NCI-H524 (cell line): Measurements from ENCODE around the gene MRPS12.
"Not testable (repeated sequence)": the region's sequence is repeated elsewhere in the genome, so short reads cannot be mapped to it uniquely, and the experiment has no call there.

Experiments
- DNase-seq, 2 experiments: peaks; one replicate each; lab custom pipeline; 2025; lab: John Stamatoyannopoulos, UW

MRPS12 gene

GRCh38 chr19:38930776-38931520 lies at the start of gene MRPS12:
MRPS12 (plus strand) TSS chr19:38930944; CDS start chr19:38931295, 351 bp downstream.
- DNase-seq = peak; percentile 100

- no peak for DNase-seq
Observed at GRCh38 chr19:38883286-38883685, 47.5 kb upstream of the MRPS12 start.

GRCh38 chr19:38884691-38885090 lies 46.1 kb upstream of the MRPS12 start:
- not testable (repeated sequence) for DNase-seq

GRCh38 chr19:38888876-38889275 lies 41.9 kb upstream of the MRPS12 start:
- no peak for DNase-seq

GRCh38 chr19:38889803-38890202 lies 40.9 kb upstream of the MRPS12 start:
- DNase-seq = no peak

GRCh38 chr19:38890686-38891085 lies 40.1 kb upstream of the MRPS12 start:
- DNase-seq = no peak

GRCh38 chr19:38891771-38892170 lies 39.0 kb upstream of the MRPS12 start:
- no peak for DNase-seq

GRCh38 chr19:38892841-38893240 lies 37.9 kb upstream of the MRPS12 start:
- DNase-seq = no peak

- no peak for DNase-seq
Observed at GRCh38 chr19:38893341-38893771, 37.4 kb upstream of the MRPS12 start.

GRCh38 chr19:38894968-38895367 lies 35.8 kb upstream of the MRPS12 start:
- no peak for DNase-seq

GRCh38 chr19:38898788-38899446 lies 31.8 kb upstream of the MRPS12 start:
- DNase-seq = no peak

GRCh38 chr19:38899447-38900201 lies 31.1 kb upstream of the MRPS12 start, which contains the start of the genes NFKBIB and SIRT2:
NFKBIB (plus strand) TSS chr19:38899969; CDS start chr19:38900033, 64 bp downstream.
SIRT2 (minus strand) TSS chr19:38899618; CDS start chr19:38899521, 97 bp downstream.
- peak; percentile 100 for DNase-seq

GRCh38 chr19:38900202-38900629 lies 30.5 kb upstream of the MRPS12 start:
- DNase-seq = peak in 1 of 2 experiments; percentile 81

- no peak for DNase-seq
Observed at GRCh38 chr19:38900743-38901190, 30.0 kb upstream of the MRPS12 start.

- no peak for DNase-seq
Observed at GRCh38 chr19:38901683-38902082, 29.1 kb upstream of the MRPS12 start.

GRCh38 chr19:38904581-38905539 lies 25.9 kb upstream of the MRPS12 start:
- DNase-seq = no peak

GRCh38 chr19:38905620-38906019 lies 25.1 kb upstream of the MRPS12 start:
- DNase-seq = no peak

GRCh38 chr19:38907227-38907626 lies 23.5 kb upstream of the MRPS12 start:
- no peak for DNase-seq

- DNase-seq = no peak
Observed at GRCh38 chr19:38907670-38908069, 23.1 kb upstream of the MRPS12 start.

GRCh38 chr19:38908911-38909310 lies 21.8 kb upstream of the MRPS12 start:
- no peak for DNase-seq

- DNase-seq = no peak
Observed at GRCh38 chr19:38910488-38910887, 20.3 kb upstream of the MRPS12 start.
